Pancreas (tissue), 10 donors: ENCODE results near the gene COQ10A. TPM values are rescaled to one million over a fixed set of nuclear protein-coding genes. Genes with fewer than 3 reads are reported as not detected.

Experiments
- ATAC-seq, 4 donors: fragments of 200-7000 bp; cut with Tn5 transposase; one replicate each; pipeline versions ENCODE4 v1.8.0 to v1.9.1; 2020; ENCODE audit warnings: mild to moderate bottlenecking in 4 of 4, moderate library complexity in 4 of 4
- DNase-seq, 6 donors: peaks; one replicate each; pipeline ENCODE4 v3.0.0-alpha.2; 2020
- FAIRE-seq: peaks from 2 replicates; lab custom pipeline; 2012; peaks lifted over from hg19 to GRCh38; lab: Jason Lieb, UNC
- H3K27ac ChIP-seq, 4 donors: fragments of 200-600 bp; sonication (generic); 1 replicate in 3 of 4; 2 replicates in 1 of 4; pipeline versions ENCODE4 v1.5.0 to v1.8.0; 2020
- H3K27me3 ChIP-seq, 4 donors: fragments of 200-600 bp; one replicate each; pipeline ENCODE4 v1.8.0; 2021
- H3K36me3 ChIP-seq, 3 donors: fragments of 200-600 bp; sonication (generic) in 1 of 3; one replicate each; pipeline versions ENCODE4 v1.5.0 to v1.8.0; 2020 to 2021
- H3K4me1 ChIP-seq, 3 donors: fragments of 200-600 bp; one replicate each; pipeline ENCODE4 v1.8.0; 2021
- H3K4me3 ChIP-seq, 4 donors: fragments of 200-600 bp; sonication (generic) in 2 of 4; one replicate each; pipeline versions ENCODE4 v1.5.0 to v1.8.0; 2020 to 2021
- H3K9me3 ChIP-seq, 4 donors: fragments of 200-600 bp; one replicate each; pipeline ENCODE4 v1.8.0; 2021
- CTCF ChIP-seq, 4 donors: fragments of 200-600 bp; sonication (generic) in 3 of 4; IDR thresholded peaks; one replicate each; pipeline versions ENCODE4 v1.5.0 to v1.8.0; 2021; ENCODE audit warnings: antibody characterized with exemption in 4 of 4
- WGBS, 2 donors: extraction: QIAGEN DNeasy Blood & Tissue Kit; methylation state at CpG; one replicate each; pipeline ENCODE4 v1.1.7; 2013; 5-methylcytosine and 5-hydroxymethylcytosine counted together
- intact Hi-C, 3 donors: fragments of 100-400 bp; cut with DNase I; formaldehyde crosslinking; loops; one replicate each; pipeline versions ENCODE4 v1.11.1 to v1.14.2; 2022
- polyA plus RNA-seq, 2 donors: library from polyadenylated mRNA; stranded (reverse); fragments of 200-250 nt; gene quantifications; one replicate each; pipeline ENCODE4 v1.2.3, GENCODE V29; 2013
- total RNA-seq, 6 donors: library from RNA; stranded (reverse); fragmentation: NEBNext Ultra II Directional in 4 of 6; extraction: Animal tissue kit (Norgen Biotek cat#: 25700) in 4 of 6; gene quantifications; one replicate each; pipeline versions ENCODE4 v1.2.1 to v1.2.4, GENCODE V29; 2021 to 2023
- donor health status: healthy with polysubstance abuse.
- donor health status: DM: no; HTN: no; CAD: no; lungs with moderate emphysema.
- donor health status: DM: no; HTN: no; CAD: no.
- donor health status: control.
- donor health status: control.
- donor health status: Bipolar disorder and iron deficiency.
- donor health status: DM: yes; HTN: yes; CAD: no.
- donor health status: DM: no; HTN: no; CAD: no.
- donor health status: DM: no; HTN: no; CAD: no.
- donor health status: DM: yes; HTN: yes; CAD: no.

The COQ10A gene
- total and polyA plus RNA-seq, 8 donors = 8.0 to 36.4 (median 11.8) TPM

GRCh38 chr12:56224954-56225353 lies 41.8 kb upstream of the COQ10A start:
- no peaks in the 10 kb centered on the region for H3K36me3 ChIP-seq
- H3K9me3 ChIP-seq = no peaks in the 10 kb centered on the region
- peak overlapping the region; percentile 51 to 76 (median 64) for H3K4me3 ChIP-seq
- no peak for ATAC-seq
- no peaks in the 10 kb centered on the region for H3K27me3 ChIP-seq
- no peak overlapping the region for H3K27ac ChIP-seq
- intact Hi-C loops = no loop called here
- TF ChIP-seq CTCF (IDR thresholded peaks at IDR 0.05) = no peak
- 29 to 32% methylated on average over 11 of the region's 11 CpGs for WGBS, 2 donors
- no peak for DNase-seq
- no peak for FAIRE-seq
- peaks cover 0 to 32% (median 15%) of the 10 kb centered on the region in 3 donors for H3K4me1 ChIP-seq

GRCh38 chr12:56229082-56229481 lies 37.7 kb upstream of the COQ10A start:
- no peak overlapping the region for H3K4me3 ChIP-seq
- ATAC-seq = no peak
- WGBS, 2 donors = 74 to 81% methylated on average over 7 of the region's 7 CpGs
- peak overlapping the region in 2 of 4 donors; percentile 5 to 71 for H3K27ac ChIP-seq
- no peaks in the 10 kb centered on the region for H3K9me3 ChIP-seq
- TF ChIP-seq CTCF (IDR thresholded peaks at IDR 0.05) = no peak
- FAIRE-seq = no peak
- H3K36me3 ChIP-seq = no peaks in the 10 kb centered on the region
- intact Hi-C loops = no loop called here
- no peaks in the 10 kb centered on the region for H3K27me3 ChIP-seq
- no peak for DNase-seq
- peaks cover 0 to 12% (median 9%) of the 10 kb centered on the region in 3 donors for H3K4me1 ChIP-seq

DNA sequence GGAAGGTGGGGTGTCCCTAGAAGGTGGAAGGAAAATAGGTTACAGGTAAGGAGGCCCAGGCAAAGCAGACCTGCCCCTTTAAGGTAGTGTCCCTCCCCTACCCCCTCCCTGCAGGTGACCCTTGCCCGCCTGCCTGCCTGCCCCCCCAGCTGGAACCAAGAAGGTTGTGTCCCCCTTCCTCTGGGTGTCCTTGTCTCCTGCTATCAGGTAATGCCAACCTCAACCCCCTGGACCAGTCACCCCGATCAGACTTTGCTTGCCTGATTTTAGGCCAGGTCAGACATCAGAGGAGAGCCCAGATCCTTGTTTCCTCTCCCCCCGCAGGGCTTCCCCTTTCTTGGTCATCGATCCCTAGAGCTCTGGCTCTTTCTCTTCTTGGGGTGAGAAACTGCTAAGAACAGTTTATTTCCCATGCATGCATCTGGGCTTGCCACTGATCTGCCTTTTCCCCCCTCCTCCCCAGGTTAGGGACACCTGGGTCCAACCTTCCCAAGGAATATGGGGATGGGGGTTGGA lies 36.8 kb upstream of the COQ10A start, which contains the start of gene SLC39A5:
SLC39A5 (plus strand) TSS at position 136 of the 516 bp plus-strand sequence. CDS start 1,224 bp downstream, outside the sequence.
- peak within 1 kb of the TSS; percentile 16 to 56 (median 44) for H3K4me3 ChIP-seq
- peak in 3 of 4 donors; percentile 1 to 12 (median 8) for ATAC-seq
- intact Hi-C loops = no loop called here

GRCh38 chr12:56230432-56231183 lies 36.1 kb upstream of the COQ10A start:
- DNase-seq (peak; percentile 84 to 95 (median 94)), FAIRE-seq (no peak)

More for the DNA sequence above, 36.8 kb upstream of the COQ10A start, which contains the start of gene SLC39A5:
- H3K9me3 ChIP-seq = no peaks in the 10 kb centered on the region
- FAIRE-seq (no peak), DNase-seq (peak in 1 of 6 donors; percentile 30)
- no peaks in the 10 kb centered on the region for H3K27me3 ChIP-seq
- peak within 1 kb of the TSS; percentile 66 to 71 (median 70) for H3K27ac ChIP-seq
- WGBS, 2 donors = 24 to 25% methylated on average over 4 of the region's 4 CpGs
- H3K4me1 ChIP-seq = peaks cover 0 to 13% (median 5%) of the 10 kb centered on the region in 3 donors
- no peak for TF ChIP-seq CTCF (IDR thresholded peaks at IDR 0.05)
- H3K36me3 ChIP-seq = no peaks in the 10 kb centered on the region

More at GRCh38 chr12:56230432-56231183, 36.1 kb upstream of the COQ10A start:
- Histone ChIP-seq H3K4me3 (peak overlapping the region; percentile 16 to 56 (median 44)), H3K27me3 (no peaks in the 10 kb centered on the region), H3K27ac (peak overlapping the region; percentile 66 to 71 (median 70)), H3K36me3 (no peaks in the 10 kb centered on the region), H3K9me3 (no peaks in the 10 kb centered on the region), H3K4me1 (peaks cover 0 to 18% (median 8%) of the 10 kb centered on the region in 3 donors)
- TF ChIP-seq CTCF (IDR thresholded peaks at IDR 0.05) = no peak
- intact Hi-C loops = no loop called here
- WGBS, 2 donors = 16 to 20% methylated on average over 8 of the region's 8 CpGs
- ATAC-seq = peak; percentile 86 to 93 (median 91)
